SK-N-SH (cell line): Measurements from ENCODE around the gene SH3PXD2A.

ENCODE experiments used
- CHD2 ChIP-seq: fragments of 150-350 bp; IDR thresholded peaks from 2 replicates; pipeline ENCODE4 v1.6.1; 2018; ENCODE audit warnings: low read length; ENCODE audit not compliant: partially characterized antibody
- CTCF ChIP-seq: fragments of 200-600 bp; sonication (generic); IDR thresholded peaks from 2 replicates; pipeline ENCODE4 v1.6.1; 2017; ENCODE audit warnings: antibody characterized with exemption, mild to moderate bottlenecking, moderate library complexity
- EP300 ChIP-seq, 2 experiments: IDR thresholded peaks; 2 replicates each; pipeline versions ENCODE4 v1.4.0 to v1.6.1; 2012; ENCODE audit warnings: borderline replicate concordance in 1 of 2, low read depth in 1 of 2, low read length in 1 of 2
- EZH2phosphoT487 ChIP-seq: fragments of 200-600 bp; sonication (generic); IDR thresholded peaks from 2 replicates; pipeline ENCODE4 v1.6.1; 2017; ENCODE audit warnings: low read depth, mixed run types, mild to moderate bottlenecking, antibody characterized with exemption, moderate library complexity, borderline replicate concordance
- FOSL2 ChIP-seq: IDR thresholded peaks from 2 replicates; pipeline ENCODE4 v1.4.0; 2012; ENCODE audit warnings: low read depth, mild to moderate bottlenecking, moderate library complexity, borderline replicate concordance
- POLR2AphosphoS5 ChIP-seq: IDR thresholded peaks from 2 replicates; pipeline ENCODE4 v1.6.1; 2012; ENCODE audit warnings: low read depth, low read length
- REST ChIP-seq: IDR thresholded peaks from 2 replicates; pipeline ENCODE4 v1.6.1; 2012; ENCODE audit warnings: mild to moderate bottlenecking, low read depth, low read length, moderate library complexity
- RFX5 ChIP-seq: IDR thresholded peaks from 2 replicates; pipeline ENCODE4 v1.6.1; 2012; ENCODE audit warnings: mild to moderate bottlenecking, improper control_type of control experiment, low read length
- RXRA ChIP-seq: IDR thresholded peaks from 2 replicates; pipeline ENCODE4 v1.4.0; 2012; ENCODE audit warnings: low read depth, mild to moderate bottlenecking, borderline replicate concordance
- TAF1 ChIP-seq: IDR thresholded peaks from 2 replicates; pipeline ENCODE4 v1.6.1; 2012; ENCODE audit warnings: low read depth, mild to moderate bottlenecking, low read length, moderate library complexity, borderline replicate concordance
- USF2 ChIP-seq: fragments of 150-350 bp; IDR thresholded peaks from 2 replicates; pipeline ENCODE4 v1.6.1; 2017; ENCODE audit warnings: antibody characterized with exemption, low read length, low read depth, borderline replicate concordance

- TF ChIP-seq REST (no peak), POLR2AphosphoS5 (no peak), EZH2phosphoT487 (no peak), CTCF (no peak), FOSL2 (no peak), TAF1 (no peak), CHD2 (no peak), RXRA (no peak), USF2 (no peak), RFX5 (no peak), EP300 (IDR thresholded peaks at IDR 0.05; ENCODE audit: borderline replicate concordance in 1 of 2, low read depth in 1 of 2, low read length in 1 of 2) (no peak)
Observed at GRCh38 chr10:103736044-103736443, 119.3 kb downstream of the SH3PXD2A start.
